AG09319 (cell line): ENCODE measurements around the gene PTPRJ.

ENCODE experiments used
- DNase-seq: peaks from one replicate; pipeline ENCODE4 v3.0.0-alpha.2; 2010; ENCODE audit warnings: low read depth; ENCODE audit errors: extremely low read depth
- CTCF ChIP-seq: IDR thresholded peaks from 2 replicates; pipeline ENCODE4 v1.5.1; 2011; ENCODE audit warnings: low read depth, mild to moderate bottlenecking, inconsistent platforms, low read length, moderate library complexity

Gene PTPRJ

DNA sequence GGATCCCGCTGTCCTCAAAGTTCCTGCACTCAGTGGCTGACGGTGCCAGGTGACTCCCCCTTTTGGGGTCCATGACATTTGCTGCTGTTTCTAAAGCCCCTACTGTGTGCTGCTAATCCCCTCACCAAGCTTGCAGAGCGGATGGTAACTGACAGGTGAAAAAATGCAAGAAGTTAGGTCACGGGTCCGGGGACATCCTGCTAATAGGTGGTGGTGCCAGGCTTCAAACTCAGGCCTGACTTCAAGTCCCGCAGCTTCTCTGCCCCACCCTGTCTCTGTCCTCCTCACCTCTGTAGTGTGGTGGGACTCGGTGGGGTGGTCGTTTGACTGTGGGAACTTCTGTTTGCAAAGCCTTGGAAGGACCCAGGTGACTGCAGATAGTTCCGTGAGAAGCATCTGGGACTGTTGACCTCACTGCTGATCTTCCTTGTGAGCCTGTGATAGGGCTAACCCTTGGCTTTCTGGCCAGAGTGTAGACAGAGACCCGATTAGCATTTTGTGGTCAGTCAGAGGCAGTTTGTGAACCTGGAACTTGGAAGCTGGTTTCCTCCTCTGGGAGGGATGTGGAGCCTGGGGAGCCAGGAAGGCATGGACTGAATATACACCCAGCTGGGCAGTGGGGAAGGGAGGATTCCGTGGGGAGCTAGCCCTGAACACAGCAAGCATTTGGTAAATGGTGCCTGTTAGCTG, 120.8 kb downstream of the PTPRJ start:
- no peak for TF ChIP-seq CTCF
- DNase-seq = no peak

DNA sequence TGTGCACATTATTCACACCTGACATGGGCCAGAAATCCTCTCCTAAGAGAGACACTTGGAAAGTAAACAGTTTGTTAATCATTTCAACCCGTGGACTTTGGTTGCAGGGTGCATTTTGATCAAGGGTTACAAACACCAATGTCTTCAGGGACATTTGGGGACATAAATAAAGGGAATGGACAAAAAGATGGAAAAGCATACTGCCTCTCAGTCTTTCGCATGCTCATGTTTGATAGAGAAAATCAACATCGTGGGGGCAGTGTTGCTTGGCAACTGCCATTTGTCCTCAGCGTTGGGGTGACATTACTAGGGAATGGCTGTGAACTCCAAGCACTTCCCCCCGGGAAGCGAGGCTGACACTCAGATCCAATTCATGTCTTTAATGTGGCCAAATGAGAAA, 121.6 kb downstream of the PTPRJ start:
- TF ChIP-seq CTCF = no peak
- DNase-seq = no peak

- no peak for DNase-seq
- TF ChIP-seq CTCF = no peak
These were observed 123.5 kb downstream of the PTPRJ start for GRCh38 chr11:48103621-48104567.

GRCh38 chr11:48104568-48104924, 124.2 kb downstream of the PTPRJ start:
- TF ChIP-seq CTCF = no peak
- DNase-seq = no peak

- no peak for DNase-seq
- TF ChIP-seq CTCF = no peak
These were observed 125.0 kb downstream of the PTPRJ start for GRCh38 chr11:48105096-48105990.

GRCh38 chr11:48106166-48106565, 125.8 kb downstream of the PTPRJ start:
- TF ChIP-seq CTCF = no peak
- no peak for DNase-seq
